GM12874 (cell line): Measurements from ENCODE around the gene QSER1.

ENCODE experiments used
- TF ChIP-seq, protein P1 (sequence below): IDR thresholded peaks from 2 replicates; pipeline ENCODE4 v1.5.1; 2011; ENCODE audit warnings: low read depth, mild to moderate bottlenecking, control low read depth, low read length, moderate library complexity; ENCODE audit not compliant: insufficient read depth

The QSER1 gene

DNA sequence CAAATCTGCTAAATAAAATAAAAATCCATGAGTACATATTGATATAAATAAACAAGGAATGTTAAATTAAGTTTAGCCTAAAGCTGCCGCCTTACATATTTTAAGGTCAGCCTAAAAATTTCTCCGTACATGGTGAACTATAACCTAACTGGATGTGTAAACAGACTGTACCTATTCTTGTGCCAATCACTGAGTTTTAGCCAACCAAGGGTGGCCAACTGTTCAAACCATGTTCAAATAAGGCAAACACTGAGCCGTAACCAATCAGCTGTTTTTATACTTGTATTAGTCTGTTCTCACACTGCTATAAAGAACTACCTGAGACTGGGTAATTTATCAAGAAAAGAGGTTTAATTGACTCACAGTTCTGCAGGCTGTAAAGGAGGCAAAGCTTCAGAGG is 8.6 kb upstream of the QSER1 start:
- TF ChIP-seq, protein P1, sequence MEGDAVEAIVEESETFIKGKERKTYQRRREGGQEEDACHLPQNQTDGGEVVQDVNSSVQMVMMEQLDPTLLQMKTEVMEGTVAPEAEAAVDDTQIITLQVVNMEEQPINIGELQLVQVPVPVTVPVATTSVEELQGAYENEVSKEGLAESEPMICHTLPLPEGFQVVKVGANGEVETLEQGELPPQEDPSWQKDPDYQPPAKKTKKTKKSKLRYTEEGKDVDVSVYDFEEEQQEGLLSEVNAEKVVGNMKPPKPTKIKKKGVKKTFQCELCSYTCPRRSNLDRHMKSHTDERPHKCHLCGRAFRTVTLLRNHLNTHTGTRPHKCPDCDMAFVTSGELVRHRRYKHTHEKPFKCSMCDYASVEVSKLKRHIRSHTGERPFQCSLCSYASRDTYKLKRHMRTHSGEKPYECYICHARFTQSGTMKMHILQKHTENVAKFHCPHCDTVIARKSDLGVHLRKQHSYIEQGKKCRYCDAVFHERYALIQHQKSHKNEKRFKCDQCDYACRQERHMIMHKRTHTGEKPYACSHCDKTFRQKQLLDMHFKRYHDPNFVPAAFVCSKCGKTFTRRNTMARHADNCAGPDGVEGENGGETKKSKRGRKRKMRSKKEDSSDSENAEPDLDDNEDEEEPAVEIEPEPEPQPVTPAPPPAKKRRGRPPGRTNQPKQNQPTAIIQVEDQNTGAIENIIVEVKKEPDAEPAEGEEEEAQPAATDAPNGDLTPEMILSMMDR = no peak

DNA sequence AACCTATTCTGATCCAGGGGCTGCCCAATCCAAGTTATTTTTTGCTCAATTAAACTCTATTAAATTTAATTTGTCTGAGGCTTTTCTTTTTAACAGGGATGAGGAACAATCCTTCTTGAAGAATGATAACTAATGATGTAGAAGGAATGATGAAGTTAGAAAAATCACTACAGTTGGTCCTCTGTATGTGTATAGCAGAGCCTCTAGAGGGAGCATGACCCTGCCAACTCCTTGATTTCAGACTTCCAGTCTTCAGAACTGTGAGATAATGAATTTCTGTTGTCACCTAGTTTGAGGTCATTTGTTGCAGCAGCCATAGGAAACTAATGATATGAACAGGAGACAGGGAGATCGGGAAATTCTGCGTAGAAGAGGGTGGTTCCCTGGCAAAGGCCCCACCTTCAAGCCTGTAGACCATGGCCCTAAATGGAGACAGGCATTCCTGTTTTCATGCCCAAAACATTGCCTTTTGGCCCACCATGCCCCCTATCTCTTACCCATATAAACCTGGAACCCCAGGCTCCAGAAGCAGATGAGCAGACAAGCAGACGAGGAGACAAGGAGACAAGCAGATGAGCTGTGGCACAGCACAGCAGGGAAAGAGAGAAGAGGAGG is 7.7 kb upstream of the QSER1 start:
- TF ChIP-seq, protein P1 = peak; percentile 49

DNA sequence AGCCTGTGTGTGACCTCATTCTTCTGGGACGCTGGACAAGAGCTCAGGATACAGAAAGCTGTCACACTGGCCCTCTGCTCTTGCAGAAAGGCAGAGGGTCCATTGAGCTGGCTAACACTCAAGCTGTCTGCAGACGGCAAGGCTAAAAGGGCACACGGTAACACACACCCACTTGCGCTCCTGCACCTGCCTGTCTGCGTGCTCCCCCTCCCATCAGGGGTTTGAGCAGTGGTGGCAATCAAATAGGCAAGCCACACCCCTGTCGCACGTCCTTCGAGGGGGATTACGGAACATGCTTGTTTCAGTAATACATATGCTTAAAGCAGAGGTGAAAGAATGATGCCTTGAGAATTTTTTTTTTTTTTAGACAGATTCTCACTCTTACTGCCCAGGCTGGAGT is 7.1 kb upstream of the QSER1 start:
- TF ChIP-seq, protein P1 = no peak

DNA sequence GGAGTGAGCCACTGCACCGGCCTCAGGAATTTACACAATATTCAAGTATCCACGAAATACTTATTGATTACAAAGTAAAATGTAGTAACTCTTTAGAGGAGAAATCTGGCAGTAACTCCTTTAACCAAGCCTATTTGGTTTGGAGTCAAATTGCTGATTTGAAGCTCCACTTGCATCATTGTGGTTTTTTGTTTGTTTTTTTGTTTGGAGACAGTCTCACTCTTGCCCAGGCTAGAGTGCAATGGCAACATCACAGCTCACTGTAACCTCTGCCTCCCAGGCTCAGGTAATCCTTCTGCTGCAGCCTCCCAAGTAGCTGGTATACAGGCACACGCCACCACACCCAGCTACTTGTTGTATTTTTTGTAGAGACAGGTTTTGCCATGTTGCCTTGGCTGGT is 6.4 kb upstream of the QSER1 start:
- TF ChIP-seq, protein P1 = no peak

DNA sequence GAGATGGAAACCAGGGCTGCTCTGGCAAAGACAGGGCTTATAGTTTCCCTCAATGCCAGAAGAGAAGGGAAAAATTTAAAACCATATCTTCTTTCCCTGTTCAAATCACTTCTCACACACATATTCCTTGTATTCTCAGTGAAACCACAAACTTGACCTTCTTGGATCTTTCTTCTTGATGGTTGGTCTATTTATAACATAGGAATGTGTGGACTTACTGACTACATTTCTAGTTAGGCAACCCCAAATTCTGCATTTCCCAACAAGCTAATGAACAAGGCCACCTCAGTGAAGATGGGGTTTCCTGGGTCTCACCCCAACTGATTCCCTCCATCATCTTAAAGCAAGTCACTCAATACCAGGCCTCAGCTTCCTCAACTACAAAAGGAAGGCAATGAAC is 3.8 kb upstream of the QSER1 start:
- TF ChIP-seq, protein P1 = no peak

DNA sequence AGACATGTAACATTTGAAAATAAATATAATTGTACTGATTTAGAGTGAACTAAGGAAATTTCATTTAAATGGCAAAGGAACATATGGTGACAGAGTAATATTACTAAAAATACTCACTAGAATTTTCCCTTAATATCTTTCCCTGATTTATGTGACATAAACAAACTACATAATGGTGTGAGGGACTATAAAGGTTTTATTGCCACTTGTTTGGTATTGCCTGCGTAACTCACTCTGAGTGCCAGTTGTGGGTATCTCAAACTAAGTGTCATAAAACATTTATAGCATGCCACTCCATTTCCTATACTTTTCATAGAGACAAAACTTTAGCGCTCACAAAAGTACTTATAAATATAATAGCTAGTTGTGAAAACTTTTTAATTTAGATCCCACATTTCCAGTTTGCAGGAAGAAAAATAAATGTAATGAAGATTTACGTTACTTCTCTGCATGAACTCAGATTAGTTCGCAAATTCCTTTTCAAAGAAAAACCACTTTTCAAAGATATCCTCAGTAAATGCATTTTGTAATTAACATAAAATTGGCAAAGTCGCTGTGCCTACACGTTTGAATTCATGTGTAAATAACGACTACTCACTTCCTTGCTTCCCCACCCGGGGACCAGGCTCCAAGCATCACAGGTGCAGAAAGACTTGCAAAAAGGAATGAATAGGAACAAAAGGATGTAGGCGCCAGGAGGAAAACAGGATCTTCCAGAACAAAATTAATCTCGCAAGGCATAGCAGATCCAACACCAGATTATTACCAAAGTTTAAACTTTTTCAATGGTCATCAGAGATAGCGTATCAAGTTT is 1.6 kb upstream of the QSER1 start:
- TF ChIP-seq, protein P1 = no peak

DNA sequence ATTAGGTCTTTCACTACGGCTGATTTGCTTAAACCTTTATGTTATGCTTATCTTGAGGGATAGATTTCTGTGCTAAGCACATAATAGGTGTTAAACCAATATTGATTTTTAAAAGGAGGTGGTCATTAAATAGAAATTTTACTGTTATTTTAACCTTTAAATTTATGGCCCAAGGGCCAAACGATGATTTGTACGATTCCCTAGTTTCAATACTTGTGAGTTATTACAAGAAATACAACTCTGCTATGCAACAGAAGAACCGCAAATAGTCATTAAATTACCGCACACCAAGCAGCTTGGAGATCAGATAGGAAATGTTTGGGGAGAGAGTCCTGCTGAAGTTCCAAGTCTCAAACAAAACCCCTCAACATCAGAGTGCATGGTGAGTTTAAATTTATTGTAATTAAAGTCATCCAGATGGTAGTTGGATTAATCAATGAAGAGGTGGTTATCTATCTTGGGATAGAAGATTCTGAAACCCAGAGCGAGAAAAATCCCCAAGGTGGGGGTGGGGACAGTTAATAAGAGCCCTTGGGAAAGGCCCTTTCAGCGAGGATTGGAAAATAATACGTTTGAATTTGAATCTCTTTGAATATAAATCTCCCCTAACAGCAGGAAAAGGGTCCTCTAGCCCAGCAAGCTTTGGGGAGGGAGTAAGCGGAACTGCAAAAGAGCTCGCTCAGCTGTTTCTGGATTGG is 805 bp upstream of the QSER1 start:
- TF ChIP-seq, protein P1 = no peak
